CD14-positive monocyte (primary cell): ENCODE data around the gene PCDH8. TPM values are rescaled to one million over a fixed set of nuclear protein-coding genes. Genes with fewer than 3 reads are reported as not detected.

Source experiments
- DNase-seq, 3 donors: peaks; one replicate each; pipeline ENCODE4 v3.0.0-alpha.2; 2011 to 2022
- H2AFZ ChIP-seq: 2 replicates; pipeline ENCODE4 v1.6.0; 2012; ENCODE audit warnings: mild to moderate bottlenecking, low read depth, low read length, inconsistent platforms; ENCODE audit not compliant: insufficient read depth, poor library complexity, severe bottlenecking
- H3K27ac ChIP-seq, 2 donors: 1 replicate in 1 of 2; 2 replicates in 1 of 2; pipeline ENCODE4 v1.5.1; 2012 to 2013; ENCODE audit warnings: low read length in 2 of 2, control low read depth in 1 of 2, inconsistent platforms in 1 of 2, low read depth in 1 of 2, mild to moderate bottlenecking in 1 of 2
- H3K27me3 ChIP-seq, 2 donors: one replicate each; pipeline versions ENCODE4 v1.6.0 to v1.6.1; 2011 to 2013; ENCODE audit warnings: low read length in 2 of 2; ENCODE audit not compliant: control insufficient read depth in 2 of 2, insufficient read depth in 2 of 2
- H3K36me3 ChIP-seq, 2 donors: replicated peaks in 1 of 2; 1 replicate in 1 of 2; 2 replicates in 1 of 2; pipeline versions ENCODE4 v1.5.1 to v1.6.1; 2012 to 2013; ENCODE audit warnings: low read length in 2 of 2, control low read depth in 1 of 2, inconsistent platforms in 1 of 2, mild to moderate bottlenecking in 1 of 2; ENCODE audit not compliant: insufficient read depth in 2 of 2, control insufficient read depth in 1 of 2
- H3K4me1 ChIP-seq, 2 donors: 1 replicate in 1 of 2; 2 replicates in 1 of 2; pipeline versions ENCODE4 v1.5.1 to v1.6.1; 2012 to 2013; ENCODE audit warnings: low read length in 2 of 2, control low read depth in 1 of 2, inconsistent platforms in 1 of 2, mild to moderate bottlenecking in 1 of 2, moderate library complexity in 1 of 2; ENCODE audit not compliant: insufficient read depth in 2 of 2, control insufficient read depth in 1 of 2
- H3K4me2 ChIP-seq: replicated peaks from 2 replicates; pipeline ENCODE3; 2012; ENCODE audit warnings: low read length, moderate library complexity, mild to moderate bottlenecking; ENCODE audit not compliant: poor library complexity, severe bottlenecking; ENCODE audit errors: extremely low read depth
- H3K4me3 ChIP-seq, 3 experiments: fragments of 200-600 bp in 1 of 3; sonication (generic) in 1 of 3; replicated peaks in 1 of 3; 1 replicate in 2 of 3; 2 replicates in 1 of 3; pipeline ENCODE4 v1.5.1; 2011 to 2013; ENCODE audit warnings: low read length in 3 of 3, mild to moderate bottlenecking in 3 of 3, control low read depth in 2 of 3, low read depth in 2 of 3, inconsistent platforms in 1 of 3, moderate library complexity in 1 of 3
- H3K79me2 ChIP-seq: 2 replicates; pipeline ENCODE4 v1.6.0; 2012; ENCODE audit warnings: mild to moderate bottlenecking, control low read depth, inconsistent platforms, low read length, moderate library complexity; ENCODE audit not compliant: insufficient read depth
- H3K9ac ChIP-seq: 2 replicates; pipeline ENCODE4 v1.6.0; 2017; ENCODE audit warnings: low read length, mild to moderate bottlenecking; ENCODE audit not compliant: insufficient read depth, poor library complexity, severe bottlenecking
- H3K9me3 ChIP-seq, 2 donors: replicated peaks in 1 of 2; 1 replicate in 1 of 2; 2 replicates in 1 of 2; pipeline versions ENCODE4 v1.5.1 to v1.6.1; 2012 to 2013; ENCODE audit warnings: low read length in 2 of 2, control low read depth in 1 of 2; ENCODE audit not compliant: control insufficient read depth in 1 of 2, insufficient read depth in 1 of 2
- H4K20me1 ChIP-seq: 2 replicates; pipeline ENCODE4 v1.6.0; 2012; ENCODE audit warnings: mild to moderate bottlenecking, low read length, control low read depth, moderate library complexity; ENCODE audit not compliant: insufficient read depth
- H3K27ac Mint-ChIP-seq, 7 donors: one replicate each; pipeline ENCODE4 v1.8.0; 2020; ENCODE audit warnings: mild to moderate bottlenecking in 7 of 7, mixed read lengths in 7 of 7, moderate library complexity in 6 of 7, inconsistent platforms in 2 of 7
- H3K27me3 Mint-ChIP-seq, 3 donors: one replicate each; pipeline ENCODE4 v1.8.0; 2021 to 2022; ENCODE audit warnings: low read depth in 3 of 3, mild to moderate bottlenecking in 3 of 3, mixed read lengths in 3 of 3, moderate library complexity in 3 of 3, inconsistent platforms in 1 of 3
- H3K36me3 Mint-ChIP-seq, 2 donors: one replicate each; pipeline ENCODE4 v1.8.0; 2020; ENCODE audit warnings: mixed read lengths in 2 of 2, inconsistent platforms in 1 of 2, mild to moderate bottlenecking in 1 of 2
- H3K4me1 Mint-ChIP-seq: one replicate; pipeline ENCODE4 v1.8.0; 2020; ENCODE audit warnings: mild to moderate bottlenecking, mixed read lengths
- H3K4me3 Mint-ChIP-seq, 2 donors: one replicate each; pipeline ENCODE4 v1.8.0; 2020; ENCODE audit warnings: mild to moderate bottlenecking in 2 of 2, mixed read lengths in 2 of 2, moderate library complexity in 1 of 2
- H3K9me3 Mint-ChIP-seq, 7 donors: one replicate each; pipeline ENCODE4 v1.8.0; 2020 to 2022; ENCODE audit warnings: mixed read lengths in 7 of 7, mild to moderate bottlenecking in 6 of 7, moderate library complexity in 6 of 7, inconsistent platforms in 2 of 7
- CTCF ChIP-seq: fragments of 200-600 bp; IDR thresholded peaks from one replicate; pipeline ENCODE4 v1.8.0; 2022; ENCODE audit warnings: antibody characterized with exemption, mild to moderate bottlenecking
- WGBS: methylation state at CpG from one replicate; pipeline ENCODE4 v1.1.5; 2013; ENCODE audit warnings: missing lambda C conversion rate; ENCODE audit not compliant: insufficient coverage; 5-methylcytosine and 5-hydroxymethylcytosine counted together
- intact Hi-C, 2 donors: fragments of 100-400 bp; cut with micrococcal nuclease; formaldehyde crosslinking; loops; one replicate each; pipeline versions ENCODE4 v1.15.0 to v1.15.1; 2023
- polyA plus RNA-seq, 3 donors: library from polyadenylated mRNA; depleted of rRNA in 1 of 3; unstranded in 2 of 3; stranded (reverse) in 1 of 3; fragments of 300-500 nt in 2 of 3; fragments of >200 nt in 1 of 3; fragmentation: Illumina TruSeq in 2 of 3; gene quantifications; 1 replicate in 2 of 3; 2 replicates in 1 of 3; pipeline ENCODE4 v1.2.3, GENCODE V29; 2012 to 2021

The PCDH8 gene
- polyA plus RNA-seq, 3 donors: not detected

DNA sequence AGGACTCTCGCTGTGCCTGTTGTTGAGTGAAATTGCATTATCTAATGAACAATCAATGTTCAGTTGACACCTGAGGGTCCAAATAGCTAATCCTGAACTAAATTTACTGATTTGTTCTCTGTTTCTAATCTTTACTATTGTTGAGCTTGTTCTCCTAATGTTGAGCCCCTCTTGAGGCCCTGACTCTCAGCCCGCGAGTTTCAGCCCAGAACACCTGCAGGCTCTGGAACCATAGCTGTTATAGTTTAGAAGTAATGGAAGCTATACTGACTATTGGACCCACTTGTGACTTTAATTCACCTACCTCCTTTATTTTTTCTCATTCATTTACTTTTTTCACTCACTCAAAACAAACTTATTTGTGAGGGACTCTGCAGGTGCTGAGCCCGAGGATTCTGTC, 20.6 kb upstream of the PCDH8 start:
- Histone ChIP-seq H3K9me3 (no peaks in the 10 kb centered on the region), H4K20me1 (no peaks in the 10 kb centered on the region), H3K4me1 (no peaks in the 10 kb centered on the region), H3K4me3 (no peak overlapping the region), H3K27ac (no peak overlapping the region), H3K4me2 (no peak overlapping the region), H3K36me3 (no peaks in the 10 kb centered on the region), H3K9ac (no peak overlapping the region), H3K27me3 (no peaks in the 10 kb centered on the region), H3K79me2 (no peaks in the 10 kb centered on the region), H2AFZ (no peak overlapping the region)
- no peak for DNase-seq
- TF ChIP-seq CTCF: no peak
- Mint-ChIP-seq H3K9me3 (peaks cover 0 to 12% (median 4%) of the 10 kb centered on the region in 7 donors), H3K36me3 (no peaks in the 10 kb centered on the region), H3K27me3 (peaks cover 2 to 10% (median 6%) of the 10 kb centered on the region in 3 donors), H3K27ac (no peak overlapping the region), H3K4me3 (no peak overlapping the region), H3K4me1 (no peaks in the 10 kb centered on the region)
- WGBS: 88% methylated on average over 1 of the region's 4 CpGs
- intact Hi-C loops: no loop called here

GRCh38 chr13:52868190-52868589, 19.8 kb upstream of the PCDH8 start:
- Histone ChIP-seq H3K9me3 (no peaks in the 10 kb centered on the region), H4K20me1 (no peaks in the 10 kb centered on the region), H3K36me3 (no peaks in the 10 kb centered on the region), H3K79me2 (no peaks in the 10 kb centered on the region), H2AFZ (no peak overlapping the region), H3K4me3 (no peak overlapping the region), H3K27ac (no peak overlapping the region), H3K27me3 (no peaks in the 10 kb centered on the region), H3K9ac (no peak overlapping the region), H3K4me2 (no peak overlapping the region), H3K4me1 (no peaks in the 10 kb centered on the region)
- no CpG with 5 or more reads among the region's 4 CpGs for WGBS
- intact Hi-C loops: no loop called here
- TF ChIP-seq CTCF: no peak
- no peak for DNase-seq
- Mint-ChIP-seq H3K27me3 (peaks cover 2 to 10% (median 5%) of the 10 kb centered on the region in 3 donors), H3K4me1 (no peaks in the 10 kb centered on the region), H3K9me3 (peaks cover 0 to 6% (median 0%) of the 10 kb centered on the region in 7 donors), H3K36me3 (no peaks in the 10 kb centered on the region), H3K27ac (no peak overlapping the region), H3K4me3 (no peak overlapping the region)
